Suppressor macrophage treated with lipopolysaccharide for 1 hour (primary cell): ENCODE results near the gene C1orf167.

Experiments used
- DNase-seq, 3 donors: peaks; one replicate each; pipeline ENCODE4 v3.0.0-alpha.2; 2020 to 2022

C1orf167 gene

GRCh38 chr1:11735854-11736745 is 25.9 kb upstream of the C1orf167 start, which contains the start of gene AGTRAP:
Gene AGTRAP, plus strand, starts transcription at chr1:11736136. Its CDS starts 73 bp downstream, at chr1:11736209.
- peak; percentile 94 to 97 (median 97) for DNase-seq

GRCh38 chr1:11736746-11737639 is 25.0 kb upstream of the C1orf167 start:
- peak; percentile 96 to 99 (median 98) for DNase-seq

GRCh38 chr1:11738096-11738495 is 23.9 kb upstream of the C1orf167 start:
- no peak for DNase-seq

- DNase-seq = peak; percentile 38 to 59 (median 54)
Measured at GRCh38 chr1:11738783-11739182, 23.2 kb upstream of the C1orf167 start.

GRCh38 chr1:11740258-11741192 is 21.5 kb upstream of the C1orf167 start:
- DNase-seq = no peak

- no peak for DNase-seq
Measured at GRCh38 chr1:11741482-11741881, 20.5 kb upstream of the C1orf167 start.

- DNase-seq = no peak
Measured at GRCh38 chr1:11741919-11742558, 20.0 kb upstream of the C1orf167 start.

GRCh38 chr1:11744287-11744686 is 17.7 kb upstream of the C1orf167 start:
- DNase-seq = no peak

- no peak for DNase-seq
Measured at GRCh38 chr1:11746092-11746491, 15.9 kb upstream of the C1orf167 start.

- DNase-seq = no peak
Measured at GRCh38 chr1:11746795-11747487, 15.1 kb upstream of the C1orf167 start.

- DNase-seq = no peak
Measured at GRCh38 chr1:11748294-11749202, 13.4 kb upstream of the C1orf167 start.

GRCh38 chr1:11749203-11749689 is 12.7 kb upstream of the C1orf167 start:
- peak; percentile 47 to 84 (median 64) for DNase-seq

GRCh38 chr1:11749996-11750395 is 12.0 kb upstream of the C1orf167 start:
- DNase-seq = no peak

GRCh38 chr1:11751087-11751486 is 10.9 kb upstream of the C1orf167 start:
- DNase-seq = no peak

GRCh38 chr1:11752359-11753088 is 9.5 kb upstream of the C1orf167 start:
- no peak for DNase-seq

- no peak for DNase-seq
Measured at GRCh38 chr1:11753555-11754208, 8.3 kb upstream of the C1orf167 start.

GRCh38 chr1:11757047-11757446 is 4.9 kb upstream of the C1orf167 start:
- no peak for DNase-seq

- DNase-seq = no peak
Measured at GRCh38 chr1:11759791-11760190, 2.2 kb upstream of the C1orf167 start.

GRCh38 chr1:11761285-11761684 is 708 bp upstream of the C1orf167 start:
- DNase-seq = no peak
